HepG2 (cell line): ENCODE results near the gene RGL3. TPM values are rescaled to one million over a fixed set of nuclear protein-coding genes. Genes with fewer than 3 reads are reported as not detected.

Experiments
- CREM ChIP-seq, 2 experiments: sonication (generic) in 1 of 2; formaldehyde crosslinking in 1 of 2; IDR thresholded peaks; 2 replicates each; pipeline versions ENCODE4 v1.4.0 to v1.6.1; 2016 to 2020; ENCODE audit warnings: antibody characterized with exemption in 1 of 2, mild to moderate bottlenecking in 1 of 2, missing genetic modification reagents in 1 of 2
- ESRRA ChIP-seq: sonication (generic); formaldehyde crosslinking; IDR thresholded peaks from 2 replicates; pipeline ENCODE4 v1.5.1; 2020; ENCODE audit warnings: mild to moderate bottlenecking, low read depth, missing genetic modification reagents
- FOSL1 ChIP-seq: sonication (generic); formaldehyde crosslinking; IDR thresholded peaks from 2 replicates; pipeline ENCODE4 v1.9.0; 2021; ENCODE audit warnings: missing genetic modification reagents, borderline replicate concordance
- JUN ChIP-seq: sonication (generic); formaldehyde crosslinking; IDR thresholded peaks from 2 replicates; pipeline ENCODE4 v1.4.0; 2020; ENCODE audit warnings: mild to moderate bottlenecking, missing genetic modification reagents
- KAT7 ChIP-seq: IDR thresholded peaks from 2 replicates; pipeline ENCODE4 v1.6.1; 2018; ENCODE audit warnings: borderline replicate concordance, missing compliant biosample characterization
- KDM1A ChIP-seq: IDR thresholded peaks from 2 replicates; pipeline ENCODE4 v1.6.1; 2016; ENCODE audit warnings: missing compliant biosample characterization
- MTF2 ChIP-seq: sonication (generic); formaldehyde crosslinking; IDR thresholded peaks from 2 replicates; pipeline ENCODE4 v1.5.0; 2020; ENCODE audit warnings: missing genetic modification reagents, borderline replicate concordance
- NBN ChIP-seq: fragments of 450-650 bp; conservative IDR thresholded peaks from 2 replicates; pipeline ENCODE4 v1.6.1; 2017
- NR2F1 ChIP-seq, 2 experiments: fragments of 450-650 bp in 1 of 2; formaldehyde crosslinking in 1 of 2; IDR thresholded peaks; 2 replicates each; pipeline versions ENCODE4 v1.5.0 to v1.6.1; 2016 to 2020; ENCODE audit warnings: mild to moderate bottlenecking in 1 of 2, missing compliant biosample characterization in 1 of 2, missing genetic modification reagents in 1 of 2, moderate library complexity in 1 of 2
- PHF20 ChIP-seq: sonication (generic); formaldehyde crosslinking; IDR thresholded peaks from 2 replicates; pipeline ENCODE4 v1.5.0; 2020; ENCODE audit warnings: mild to moderate bottlenecking, missing genetic modification reagents
- RCOR2 ChIP-seq: IDR thresholded peaks from 2 replicates; pipeline ENCODE4 v1.6.1; 2016; ENCODE audit warnings: missing biosample characterization, missing genetic modification reagents
- SIN3B ChIP-seq: fragments of 150-350 bp; IDR thresholded peaks from 2 replicates; pipeline ENCODE4 v1.6.1; 2014; ENCODE audit warnings: low read length
- TBX2 ChIP-seq: sonication (generic); formaldehyde crosslinking; IDR thresholded peaks from 2 replicates; pipeline ENCODE4 v1.5.0; 2020; ENCODE audit warnings: missing genetic modification reagents, mild to moderate bottlenecking, borderline replicate concordance
- ZMYM3 ChIP-seq: sonication (generic); formaldehyde crosslinking; IDR thresholded peaks from 2 replicates; pipeline ENCODE4 v1.5.1; 2020; ENCODE audit warnings: mild to moderate bottlenecking, missing genetic modification reagents
- ZNF337 ChIP-seq: sonication (generic); formaldehyde crosslinking; IDR thresholded peaks from 2 replicates; pipeline ENCODE4 v1.5.1; 2020; ENCODE audit warnings: missing genetic modification reagents, low read depth, mild to moderate bottlenecking, borderline replicate concordance
- ZNF484 ChIP-seq: sonication (generic); formaldehyde crosslinking; IDR thresholded peaks from 2 replicates; pipeline ENCODE4 v1.5.1; 2020; ENCODE audit warnings: mild to moderate bottlenecking, low read depth, missing genetic modification reagents, borderline replicate concordance
- ZNF546 ChIP-seq: sonication (generic); formaldehyde crosslinking; conservative IDR thresholded peaks from 2 replicates; pipeline ENCODE4 v1.8.1; 2023; ENCODE audit warnings: mild to moderate bottlenecking, missing genetic modification reagents
- ZNF777 ChIP-seq: sonication (generic); formaldehyde crosslinking; IDR thresholded peaks from 2 replicates; pipeline ENCODE4 v1.4.0; 2020; ENCODE audit warnings: missing genetic modification reagents
- ZNF841 ChIP-seq: sonication (generic); formaldehyde crosslinking; IDR thresholded peaks from 2 replicates; pipeline ENCODE4 v1.8.1; 2023; ENCODE audit warnings: missing genetic modification reagents, borderline replicate concordance
- ZSCAN12 ChIP-seq: sonication (generic); formaldehyde crosslinking; IDR thresholded peaks from 2 replicates; pipeline ENCODE4 v1.9.0; 2021; ENCODE audit warnings: mild to moderate bottlenecking, missing genetic modification reagents
- polyA plus RNA-seq, 8 experiments: library from polyadenylated mRNA; depleted of rRNA in 3 of 8; stranded (reverse) in 7 of 8; unstranded in 1 of 8; fragments of >200 nt; fragmentation: Illumina TruSeq in 4 of 8; extraction: Trizol in 4 of 8; gene quantifications; 2 replicates each; pipeline versions ENCODE4 v1.2.1 to v1.2.3, GENCODE V29; 2011 to 2016; ENCODE audit warnings: low read depth in 4 of 8, missing spikeins in 1 of 8, mixed read lengths in 1 of 8; ENCODE audit not compliant: insufficient read depth in 1 of 8
- total RNA-seq, 5 experiments: library from RNA; depleted of rRNA; stranded (reverse); fragments of >200 nt; fragmentation: Illumina TruSeq; extraction: Trizol; gene quantifications; 2 replicates each; pipeline ENCODE4 v1.2.3, GENCODE V29; 2016; ENCODE audit warnings: low read depth in 1 of 5
- TF ChIP-seq, protein P1 (sequence below): sonication (generic); formaldehyde crosslinking; IDR thresholded peaks from 2 replicates; pipeline ENCODE4 v1.5.1; 2020; ENCODE audit warnings: missing genetic modification reagents, mild to moderate bottlenecking, borderline replicate concordance
- TF ChIP-seq, protein P2 (sequence below): sonication (generic); formaldehyde crosslinking; IDR thresholded peaks from 2 replicates; pipeline ENCODE4 v1.5.1; 2020; ENCODE audit warnings: missing genetic modification reagents, mild to moderate bottlenecking, borderline replicate concordance
- TF ChIP-seq, protein P3 (sequence below): sonication (generic); formaldehyde crosslinking; IDR thresholded peaks from 2 replicates; pipeline ENCODE4 v1.8.1; 2023; ENCODE audit warnings: mild to moderate bottlenecking, missing genetic modification reagents
- TF ChIP-seq, protein P4 (sequence below): sonication (generic); formaldehyde crosslinking; IDR thresholded peaks from 2 replicates; pipeline ENCODE4 v1.8.0; 2023; ENCODE audit warnings: mild to moderate bottlenecking, missing genetic modification reagents
- TF ChIP-seq, protein P5 (sequence below): IDR thresholded peaks from 2 replicates; pipeline ENCODE4 v1.6.1; 2016; ENCODE audit warnings: low read depth, borderline replicate concordance

Gene RGL3
- total and polyA plus RNA-seq, 2 of the 13 experiments (the other 11 are each of a cell fraction or from before 2014, with no cell fraction given): 4.2 to 7.6 TPM

DNA sequence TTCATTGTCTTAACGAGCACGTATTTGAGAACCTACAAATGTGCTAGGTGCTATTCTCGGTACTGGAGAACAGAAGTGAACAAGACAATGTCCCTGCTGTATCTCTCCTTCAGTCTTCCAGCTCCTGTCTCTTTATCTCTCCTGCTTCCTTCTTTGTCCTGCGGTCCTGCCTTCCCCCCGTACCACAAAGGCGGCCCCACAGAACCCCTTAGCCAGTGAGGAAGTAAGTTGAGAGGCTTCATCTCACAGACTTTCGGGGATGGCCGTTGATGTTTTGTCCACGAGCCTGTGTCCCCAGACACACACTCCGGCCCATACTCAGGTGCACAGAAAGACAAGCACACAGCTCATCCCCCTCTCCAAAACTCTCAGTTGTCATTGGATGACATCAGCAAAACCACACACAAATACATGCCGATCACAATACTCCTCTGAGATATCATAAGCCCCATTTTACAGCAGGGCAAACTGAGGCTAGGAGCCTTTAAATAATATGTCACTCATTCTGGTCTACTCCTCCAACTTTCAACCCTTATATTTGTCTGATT is 45.2 kb downstream of the RGL3 start (continued):
- TF ChIP-seq PHF20 (CRISPR knock-in tag) (no peak), KAT7 (CRISPR knock-in tag) (no peak), NR2F1 (CRISPR knock-in tag; IDR thresholded peaks at IDR 0.05) (no peak), ZSCAN12 (CRISPR knock-in tag) (no peak), KDM1A (CRISPR knock-in tag) (peak; percentile 97), FOSL1 (CRISPR knock-in tag) (no peak), ESRRA (no peak), ZNF484 (CRISPR knock-in tag) (no peak), SIN3B (no peak), MTF2 (no peak), NBN (no peak), ZNF841 (CRISPR knock-in tag) (no peak), TBX2 (CRISPR knock-in tag) (no peak), ZNF337 (CRISPR knock-in tag) (no peak), ZNF546 (CRISPR knock-in tag) (no peak), ZNF777 (CRISPR knock-in tag) (no peak), CREM (IDR thresholded peaks at IDR 0.05) (no peak), CREM (CRISPR knock-in tag; IDR thresholded peaks at IDR 0.05) (no peak), RCOR2 (CRISPR knock-in tag) (peak; percentile 77), JUN (no peak), ZMYM3 (CRISPR knock-in tag) (peak; percentile 98)
- TF ChIP-seq, protein P1, sequence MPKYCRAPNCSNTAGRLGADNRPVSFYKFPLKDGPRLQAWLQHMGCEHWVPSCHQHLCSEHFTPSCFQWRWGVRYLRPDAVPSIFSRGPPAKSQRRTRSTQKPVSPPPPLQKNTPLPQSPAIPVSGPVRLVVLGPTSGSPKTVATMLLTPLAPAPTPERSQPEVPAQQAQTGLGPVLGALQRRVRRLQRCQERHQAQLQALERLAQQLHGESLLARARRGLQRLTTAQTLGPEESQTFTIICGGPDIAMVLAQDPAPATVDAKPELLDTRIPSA (CRISPR knock-in tag): no peak
- TF ChIP-seq, protein P2, sequence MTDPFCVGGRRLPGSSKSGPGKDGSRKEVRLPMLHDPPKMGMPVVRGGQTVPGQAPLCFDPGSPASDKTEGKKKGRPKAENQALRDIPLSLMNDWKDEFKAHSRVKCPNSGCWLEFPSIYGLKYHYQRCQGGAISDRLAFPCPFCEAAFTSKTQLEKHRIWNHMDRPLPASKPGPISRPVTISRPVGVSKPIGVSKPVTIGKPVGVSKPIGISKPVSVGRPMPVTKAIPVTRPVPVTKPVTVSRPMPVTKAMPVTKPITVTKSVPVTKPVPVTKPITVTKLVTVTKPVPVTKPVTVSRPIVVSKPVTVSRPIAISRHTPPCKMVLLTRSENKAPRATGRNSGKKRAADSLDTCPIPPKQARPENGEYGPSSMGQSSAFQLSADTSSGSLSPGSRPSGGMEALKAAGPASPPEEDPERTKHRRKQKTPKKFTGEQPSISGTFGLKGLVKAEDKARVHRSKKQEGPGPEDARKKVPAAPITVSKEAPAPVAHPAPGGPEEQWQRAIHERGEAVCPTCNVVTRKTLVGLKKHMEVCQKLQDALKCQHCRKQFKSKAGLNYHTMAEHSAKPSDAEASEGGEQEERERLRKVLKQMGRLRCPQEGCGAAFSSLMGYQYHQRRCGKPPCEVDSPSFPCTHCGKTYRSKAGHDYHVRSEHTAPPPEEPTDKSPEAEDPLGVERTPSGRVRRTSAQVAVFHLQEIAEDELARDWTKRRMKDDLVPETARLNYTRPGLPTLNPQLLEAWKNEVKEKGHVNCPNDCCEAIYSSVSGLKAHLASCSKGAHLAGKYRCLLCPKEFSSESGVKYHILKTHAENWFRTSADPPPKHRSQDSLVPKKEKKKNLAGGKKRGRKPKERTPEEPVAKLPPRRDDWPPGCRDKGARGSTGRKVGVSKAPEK (CRISPR knock-in tag): no peak
- TF ChIP-seq, protein P3, sequence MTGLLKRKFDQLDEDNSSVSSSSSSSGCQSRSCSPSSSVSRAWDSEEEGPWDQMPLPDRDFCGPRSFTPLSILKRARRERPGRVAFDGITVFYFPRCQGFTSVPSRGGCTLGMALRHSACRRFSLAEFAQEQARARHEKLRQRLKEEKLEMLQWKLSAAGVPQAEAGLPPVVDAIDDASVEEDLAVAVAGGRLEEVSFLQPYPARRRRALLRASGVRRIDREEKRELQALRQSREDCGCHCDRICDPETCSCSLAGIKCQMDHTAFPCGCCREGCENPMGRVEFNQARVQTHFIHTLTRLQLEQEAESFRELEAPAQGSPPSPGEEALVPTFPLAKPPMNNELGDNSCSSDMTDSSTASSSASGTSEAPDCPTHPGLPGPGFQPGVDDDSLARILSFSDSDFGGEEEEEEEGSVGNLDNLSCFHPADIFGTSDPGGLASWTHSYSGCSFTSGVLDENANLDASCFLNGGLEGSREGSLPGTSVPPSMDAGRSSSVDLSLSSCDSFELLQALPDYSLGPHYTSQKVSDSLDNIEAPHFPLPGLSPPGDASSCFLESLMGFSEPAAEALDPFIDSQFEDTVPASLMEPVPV: no peak
- TF ChIP-seq, protein P4, sequence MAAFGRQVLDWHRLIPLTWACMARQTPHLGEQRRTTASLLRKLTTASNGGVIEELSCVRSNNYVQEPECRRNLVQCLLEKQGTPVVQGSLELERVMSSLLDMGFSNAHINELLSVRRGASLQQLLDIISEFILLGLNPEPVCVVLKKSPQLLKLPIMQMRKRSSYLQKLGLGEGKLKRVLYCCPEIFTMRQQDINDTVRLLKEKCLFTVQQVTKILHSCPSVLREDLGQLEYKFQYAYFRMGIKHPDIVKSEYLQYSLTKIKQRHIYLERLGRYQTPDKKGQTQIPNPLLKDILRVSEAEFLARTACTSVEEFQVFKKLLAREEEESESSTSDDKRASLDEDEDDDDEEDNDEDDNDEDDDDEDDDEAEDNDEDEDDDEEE (CRISPR knock-in tag): 0 out of 2 replicates have a peak, but pooled peaks have one; percentile 7
- TF ChIP-seq, protein P5, sequence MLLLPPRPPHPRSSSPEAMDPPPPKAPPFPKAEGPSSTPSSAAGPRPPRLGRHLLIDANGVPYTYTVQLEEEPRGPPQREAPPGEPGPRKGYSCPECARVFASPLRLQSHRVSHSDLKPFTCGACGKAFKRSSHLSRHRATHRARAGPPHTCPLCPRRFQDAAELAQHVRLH (CRISPR knock-in tag): no peak
